ENCODE data around the gene SPNS3.

SPNS3 gene, protein sequence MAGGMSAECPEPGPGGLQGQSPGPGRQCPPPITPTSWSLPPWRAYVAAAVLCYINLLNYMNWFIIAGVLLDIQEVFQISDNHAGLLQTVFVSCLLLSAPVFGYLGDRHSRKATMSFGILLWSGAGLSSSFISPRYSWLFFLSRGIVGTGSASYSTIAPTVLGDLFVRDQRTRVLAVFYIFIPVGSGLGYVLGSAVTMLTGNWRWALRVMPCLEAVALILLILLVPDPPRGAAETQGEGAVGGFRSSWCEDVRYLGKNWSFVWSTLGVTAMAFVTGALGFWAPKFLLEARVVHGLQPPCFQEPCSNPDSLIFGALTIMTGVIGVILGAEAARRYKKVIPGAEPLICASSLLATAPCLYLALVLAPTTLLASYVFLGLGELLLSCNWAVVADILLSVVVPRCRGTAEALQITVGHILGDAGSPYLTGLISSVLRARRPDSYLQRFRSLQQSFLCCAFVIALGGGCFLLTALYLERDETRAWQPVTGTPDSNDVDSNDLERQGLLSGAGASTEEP

DNA sequence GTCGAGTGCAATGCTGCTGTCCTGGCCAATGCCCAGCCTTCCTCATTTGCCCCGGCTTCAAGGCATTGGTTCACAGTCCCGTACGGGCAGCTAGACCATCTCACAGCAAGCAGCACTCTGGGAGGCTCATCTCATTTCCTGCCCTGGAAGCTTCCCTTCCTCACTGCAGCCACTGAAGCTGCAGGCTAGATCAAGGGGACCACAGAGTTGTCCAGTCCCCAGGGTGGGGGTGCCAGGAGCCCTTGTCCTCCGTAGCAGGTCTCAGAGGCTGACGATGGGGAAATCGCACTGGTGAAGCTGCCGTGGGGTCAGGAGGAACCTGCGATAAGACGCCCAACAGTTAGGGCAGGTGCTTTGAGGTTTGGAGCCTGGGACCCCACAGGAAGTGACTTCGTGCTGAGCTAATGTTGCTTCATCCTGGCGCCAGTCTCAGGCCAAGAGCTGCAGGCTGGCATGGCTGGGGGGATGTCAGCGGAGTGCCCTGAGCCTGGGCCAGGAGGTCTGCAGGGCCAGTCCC lies at the start of gene SPNS3:
Gene SPNS3 (plus strand): TSS at position 426 of the 517 bp plus-strand sequence. CDS start 28 bp downstream, at position 454.
- DNase-seq, result peak in 4 of 56 donors; percentile 1 to 25 (median 5)

DNA sequence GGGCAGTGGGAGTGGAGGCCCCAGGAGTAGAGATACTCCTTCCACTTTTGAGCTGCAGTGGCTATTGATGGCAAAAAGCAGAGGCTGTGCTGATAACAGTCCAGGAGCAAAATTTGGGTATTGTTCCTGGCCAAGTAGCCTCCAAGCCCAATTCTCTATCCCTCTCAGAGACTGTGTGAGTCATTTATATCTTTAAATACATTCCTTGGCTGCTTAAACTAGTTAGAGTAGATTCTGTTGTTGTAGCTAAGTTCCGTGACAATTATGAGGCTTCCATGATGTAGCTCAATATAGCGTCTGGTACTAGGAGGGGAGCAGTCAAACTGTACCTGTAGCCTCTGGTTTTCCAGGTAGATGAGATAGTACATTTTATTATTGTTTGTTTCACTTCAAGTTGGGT lies 47.3 kb upstream of the SPNS3 start:
- no peak for DNase-seq

DNA sequence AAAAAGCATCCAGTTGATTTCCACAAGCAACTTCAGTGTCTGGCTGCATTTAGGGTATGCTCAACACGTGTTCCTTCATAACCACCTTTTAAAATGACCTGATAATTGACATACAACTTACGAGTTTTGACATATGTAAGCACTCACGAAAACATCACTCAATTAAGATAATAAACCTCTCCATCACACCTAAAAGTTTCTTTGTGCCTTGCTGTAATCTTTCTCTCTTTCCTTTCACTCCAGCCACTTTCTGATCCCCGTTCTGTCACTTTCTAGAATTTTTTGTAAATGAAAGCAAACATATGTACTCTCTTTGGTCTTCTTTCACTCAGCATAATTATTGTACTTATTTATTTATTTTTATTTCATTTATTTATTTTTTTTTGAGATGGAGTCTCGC lies 46.6 kb upstream of the SPNS3 start:
- DNase-seq, result no peak

DNA sequence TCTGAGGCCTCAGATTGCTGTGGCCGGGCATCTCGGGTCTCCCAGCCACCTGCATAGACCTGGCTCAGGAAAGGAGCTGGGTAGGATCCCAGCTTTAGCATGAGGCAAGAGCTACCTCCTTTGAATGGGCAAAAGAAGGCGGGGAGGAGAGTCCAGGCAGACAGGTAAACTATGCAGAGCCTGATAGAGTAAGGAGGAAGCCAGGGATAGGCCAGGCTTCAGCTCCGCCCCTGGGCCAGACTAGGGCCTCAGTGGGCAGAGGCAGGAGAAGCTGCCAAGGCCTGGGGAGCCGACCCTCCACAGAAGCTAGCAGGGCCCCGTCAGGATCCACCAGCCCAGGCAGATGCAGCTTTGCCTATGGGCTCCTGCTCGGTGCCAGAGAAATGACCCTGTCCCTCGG lies 44.7 kb upstream of the SPNS3 start:
- DNase-seq, result no peak

DNA sequence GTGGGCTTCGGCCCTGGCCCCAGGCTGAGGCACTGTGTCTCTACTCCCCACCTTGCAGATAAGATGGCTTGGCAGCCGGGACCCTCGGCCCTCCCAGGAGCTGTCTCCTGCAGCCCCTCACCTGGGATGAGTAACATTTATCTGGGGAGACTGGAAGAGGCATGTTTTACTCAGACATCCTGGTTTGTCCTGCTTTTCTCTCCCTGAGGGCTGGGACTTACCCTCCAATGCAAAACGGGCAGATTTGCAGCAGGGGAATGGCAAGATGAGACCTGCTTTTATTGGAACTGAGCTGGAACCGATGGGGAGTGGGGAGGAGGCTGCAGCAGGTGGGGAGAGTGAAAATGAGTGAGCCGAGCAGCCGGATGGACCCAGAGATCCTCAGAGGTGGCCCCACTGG lies 39.9 kb upstream of the SPNS3 start:
- no peak for DNase-seq

DNA sequence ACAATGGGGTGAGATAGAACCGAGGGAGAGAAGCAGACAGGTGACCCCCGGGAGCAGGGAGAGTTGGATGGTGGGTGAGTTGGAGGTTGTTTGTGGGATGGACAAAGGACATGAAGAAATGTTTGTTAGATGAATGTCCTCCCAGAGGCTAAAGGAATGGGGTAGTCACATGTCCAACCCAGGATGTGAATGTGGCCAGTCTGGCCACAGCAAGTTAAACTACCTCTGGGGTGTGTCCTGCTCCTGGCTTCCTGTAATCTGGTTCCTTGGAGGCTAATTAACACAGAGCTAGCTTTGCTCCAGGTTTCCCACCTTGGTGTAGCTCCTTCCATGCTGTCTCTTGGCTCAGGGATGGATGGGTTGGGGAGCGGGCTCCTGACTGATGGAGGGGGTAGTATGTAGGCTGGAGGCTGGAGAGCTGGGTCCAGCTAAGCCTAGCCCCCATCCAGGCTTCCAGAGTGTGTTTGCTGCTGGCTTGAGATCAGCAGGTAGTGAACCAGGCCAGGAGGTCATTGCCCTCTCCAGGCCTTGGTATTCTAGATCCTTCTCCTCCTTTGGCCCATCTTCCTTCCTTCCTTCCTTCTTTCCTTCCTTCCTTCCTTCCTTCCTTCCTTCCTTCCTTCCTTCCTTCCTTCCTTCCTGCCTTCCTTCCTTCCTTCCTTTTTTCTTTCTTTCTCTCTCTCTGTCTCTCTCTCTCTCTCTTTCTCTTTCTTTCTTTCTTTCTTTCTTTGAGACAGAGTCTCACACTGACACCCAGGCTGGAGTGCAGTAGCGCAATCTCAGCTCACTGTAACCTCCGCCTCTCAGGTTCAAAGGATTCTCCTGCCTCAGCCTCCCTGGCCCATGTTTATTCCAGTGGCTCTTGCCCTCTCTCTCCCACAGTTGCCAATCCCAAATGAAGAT lies 39.3 kb upstream of the SPNS3 start:
- DNase-seq, result no peak

DNA sequence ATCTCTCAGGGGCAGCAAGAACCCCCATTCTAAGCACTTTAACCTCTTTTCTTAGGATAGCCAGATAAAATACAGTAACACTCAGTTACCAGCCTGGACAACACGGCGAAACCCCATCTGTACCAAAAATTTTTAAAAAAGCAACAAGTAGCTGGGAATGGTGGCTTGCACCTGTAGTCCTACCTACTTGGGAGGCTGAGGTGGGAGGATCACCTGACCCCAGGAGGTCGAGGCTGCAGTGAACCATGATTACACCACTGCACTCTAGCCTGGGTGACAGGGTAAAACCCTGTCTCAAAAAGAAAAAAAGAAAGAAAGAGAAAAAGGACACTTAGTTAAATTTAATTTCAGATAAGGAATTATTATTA lies 38.6 kb upstream of the SPNS3 start:
- no peak for DNase-seq

DNA sequence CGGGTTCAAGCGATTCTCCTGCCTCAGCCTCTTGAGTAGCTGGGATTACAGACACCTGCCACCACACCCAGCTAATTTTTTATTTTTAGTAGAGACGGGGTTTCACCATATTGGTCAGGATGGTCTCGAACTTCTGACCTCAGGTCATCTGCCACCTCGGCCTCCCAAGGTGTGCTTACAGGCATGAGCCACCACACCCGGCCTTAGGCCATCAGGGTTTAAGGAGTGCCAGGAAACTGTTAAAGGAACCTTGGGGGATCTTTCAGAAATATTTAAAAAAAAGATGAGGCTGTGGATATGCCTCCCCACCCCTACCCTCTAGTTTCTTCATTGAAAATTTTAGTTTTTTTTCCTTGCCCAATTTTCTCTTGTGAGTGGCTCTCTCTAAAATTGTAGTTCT lies 35.9 kb upstream of the SPNS3 start:
- DNase-seq, result no peak

DNA sequence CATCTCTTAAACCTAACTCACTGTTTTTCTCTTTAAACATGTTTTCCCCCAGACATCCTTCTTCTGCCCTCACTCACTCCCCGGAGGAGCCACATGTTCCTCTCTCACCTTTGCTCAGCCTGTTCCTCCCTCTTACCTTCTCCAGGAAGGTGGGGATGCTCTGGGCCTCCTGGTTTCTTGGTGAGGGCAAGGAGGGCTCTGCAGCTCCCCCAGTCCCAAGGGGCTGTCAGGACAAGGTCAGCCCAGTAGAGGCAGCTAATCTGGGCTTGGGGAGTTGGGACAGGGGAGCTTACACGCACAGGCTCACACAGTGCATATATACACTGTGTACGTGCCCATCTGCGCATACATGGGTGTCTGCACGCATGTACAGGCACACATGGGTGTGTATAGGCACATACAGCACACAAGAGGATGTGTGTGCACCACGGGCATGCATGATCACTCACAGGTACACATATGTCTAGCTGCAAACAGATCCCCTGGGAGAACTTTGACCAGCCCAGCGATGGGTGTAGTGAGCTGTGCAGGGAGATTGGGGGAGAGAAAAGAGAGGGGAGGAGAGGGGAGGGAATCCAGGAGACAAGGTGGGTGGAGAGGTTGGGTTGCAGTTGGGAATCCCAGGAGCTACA lies 28.6 kb upstream of the SPNS3 start:
- DNase-seq, result no peak

DNA sequence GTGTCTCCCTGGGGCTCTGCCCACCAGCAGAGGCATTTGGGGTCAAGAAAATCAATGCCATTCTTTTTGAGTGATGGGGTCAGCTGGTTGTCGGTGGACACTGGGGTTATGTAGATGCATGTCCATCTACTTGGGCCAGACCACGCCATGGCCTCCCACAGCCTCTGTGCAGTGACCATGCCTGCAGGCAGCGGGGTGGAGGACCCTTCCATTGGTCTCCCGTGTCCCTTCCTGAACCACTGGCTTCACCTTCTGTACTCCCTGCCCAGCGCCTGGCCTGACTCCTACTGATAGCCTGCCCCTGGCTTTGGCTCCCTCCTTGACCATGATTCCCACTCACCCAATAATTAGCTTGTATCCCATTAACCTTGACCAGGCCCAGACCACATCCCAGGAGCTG lies 28.0 kb upstream of the SPNS3 start:
- DNase-seq, result no peak

DNA sequence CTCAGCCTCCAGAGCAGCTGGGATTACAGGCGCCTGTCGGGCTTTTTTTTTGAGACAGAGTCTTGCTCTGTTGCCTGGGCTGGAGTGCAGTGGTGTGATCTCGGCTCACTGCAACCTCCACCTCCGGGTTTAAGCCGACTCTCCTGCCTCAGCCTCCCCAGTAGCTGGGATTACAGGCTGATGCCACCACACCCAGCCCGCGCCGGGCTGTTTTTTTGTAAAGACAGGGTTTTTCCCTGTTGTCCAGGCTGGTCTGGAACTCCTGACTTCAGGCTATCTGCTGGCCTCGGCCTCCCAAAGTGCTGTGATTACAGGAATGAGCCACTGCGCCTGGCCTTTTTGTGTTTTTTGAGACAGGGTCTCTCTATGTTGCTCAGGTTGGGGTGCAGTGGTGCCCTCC lies 27.4 kb upstream of the SPNS3 start:
- no peak for DNase-seq

DNA sequence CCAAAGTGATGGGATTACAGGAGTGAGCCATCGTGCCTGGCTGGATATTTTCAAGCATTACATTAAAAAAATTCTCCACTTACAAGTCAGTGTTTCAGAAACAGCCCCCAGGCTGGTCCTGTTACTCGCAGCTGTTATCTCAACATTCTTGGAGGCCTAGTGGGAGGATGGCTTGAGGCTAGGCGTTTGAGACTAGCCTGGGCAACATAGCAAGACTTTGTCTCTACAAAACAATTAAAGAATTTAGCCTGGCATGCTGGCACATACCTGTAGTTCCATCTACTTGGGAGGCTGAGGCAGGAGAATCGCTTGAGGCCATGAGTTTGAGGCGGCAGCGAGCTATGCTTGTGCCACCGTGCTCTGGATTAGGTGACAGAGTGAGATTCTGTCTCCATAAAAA lies 26.5 kb upstream of the SPNS3 start:
- no peak for DNase-seq

DNA sequence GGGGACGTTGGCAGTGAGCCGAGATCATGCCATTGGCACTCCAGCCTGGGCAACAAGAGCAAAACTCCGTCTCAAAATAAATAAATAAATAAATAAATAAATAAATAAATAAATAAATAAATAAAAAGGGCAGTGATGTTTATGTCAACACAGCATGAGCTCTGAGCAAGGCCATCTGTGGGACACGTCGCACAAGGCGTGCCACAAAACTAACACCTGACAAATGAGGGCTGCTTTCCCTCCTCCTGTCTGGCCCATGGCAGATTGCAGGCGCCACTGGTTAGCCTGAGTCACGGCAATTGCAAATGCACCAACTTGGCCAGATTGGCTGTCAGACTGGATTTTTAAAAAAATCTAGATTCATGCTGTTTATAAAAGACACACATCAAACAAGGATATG lies 25.9 kb upstream of the SPNS3 start:
- no peak for DNase-seq

DNA sequence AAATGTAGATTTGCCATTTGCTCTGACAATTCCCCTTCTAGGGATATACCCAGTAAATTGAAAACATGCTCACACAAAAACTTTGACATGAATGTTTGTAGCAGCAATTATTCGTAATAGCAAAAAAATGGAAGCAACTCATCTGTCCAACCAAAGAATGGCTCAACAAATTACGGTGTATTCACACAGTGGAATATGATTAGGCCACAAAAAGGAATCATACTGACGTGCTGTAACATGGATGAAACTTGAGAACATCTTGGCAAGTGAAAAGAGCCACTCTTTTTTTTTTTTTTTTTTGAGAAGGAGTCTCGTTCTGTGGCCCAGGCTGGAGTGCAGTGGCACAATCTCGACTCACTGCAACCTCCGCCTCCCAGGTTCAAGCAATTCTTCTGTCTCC lies 24.1 kb upstream of the SPNS3 start:
- DNase-seq, result no peak

DNA sequence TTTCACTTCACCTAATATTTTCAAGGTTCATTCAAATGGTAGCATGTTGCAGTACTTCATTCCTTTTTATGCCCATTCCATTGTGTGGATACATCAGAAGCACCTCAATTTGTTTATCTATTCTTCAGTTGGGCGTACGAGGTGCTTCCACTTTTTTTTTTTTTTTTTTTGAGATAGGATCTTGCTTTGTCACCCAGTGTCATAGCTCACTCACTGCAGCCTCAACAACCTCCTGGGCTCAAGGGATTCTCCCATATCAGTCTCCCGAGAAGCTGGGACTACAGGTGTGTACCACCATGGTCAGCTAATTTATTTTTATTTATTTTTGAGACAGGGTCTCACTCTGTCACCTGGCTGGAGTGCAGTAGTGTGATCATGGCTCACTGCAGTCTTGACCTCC lies 22.5 kb upstream of the SPNS3 start:
- no peak for DNase-seq

DNA sequence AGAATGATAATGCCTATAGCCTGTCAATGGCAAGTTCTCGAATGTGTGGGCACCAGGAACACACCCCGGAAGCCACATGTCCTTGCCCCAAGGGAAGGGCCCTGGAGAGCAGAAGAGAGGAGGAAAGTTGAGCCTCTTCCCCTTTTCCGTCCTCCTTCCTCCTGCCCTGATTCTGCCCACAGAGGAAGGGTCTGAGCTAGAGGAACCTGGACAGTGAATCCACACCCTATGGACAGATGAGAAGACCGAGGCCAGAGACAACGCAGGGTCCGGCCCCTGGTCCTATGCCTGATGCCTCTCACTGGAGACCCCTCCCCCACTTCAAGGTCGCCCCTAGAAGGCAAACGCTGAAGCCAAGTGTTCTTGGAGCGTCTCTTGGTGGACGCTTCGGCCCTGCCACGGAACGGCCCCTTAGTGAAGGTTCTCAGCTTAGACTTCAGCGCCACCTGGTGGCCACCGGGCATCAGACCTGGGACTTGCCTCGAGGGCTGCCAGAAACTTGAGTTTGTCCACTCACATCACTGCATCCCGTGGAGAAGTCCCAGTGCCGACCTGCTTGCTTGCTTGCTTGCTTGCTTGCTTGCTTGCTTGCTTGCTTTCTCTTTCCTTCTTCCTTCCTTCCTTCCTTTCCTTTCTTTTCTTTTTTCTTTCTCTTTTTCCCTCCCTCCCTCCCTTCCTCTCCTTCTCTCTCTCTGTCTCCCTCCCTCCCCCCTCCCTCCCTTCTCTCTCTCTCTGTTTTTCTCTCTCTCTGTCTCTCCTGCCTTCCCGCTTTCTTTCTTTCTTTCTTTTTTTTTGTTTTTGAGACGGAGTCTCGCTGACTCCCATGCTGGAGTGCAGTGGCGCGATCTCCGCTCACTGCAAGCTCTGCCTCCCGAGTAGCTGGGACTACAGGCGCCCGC lies 20.6 kb upstream of the SPNS3 start:
- peak in 54 of 56 donors; percentile 14 to 95 (median 74) for DNase-seq

DNA sequence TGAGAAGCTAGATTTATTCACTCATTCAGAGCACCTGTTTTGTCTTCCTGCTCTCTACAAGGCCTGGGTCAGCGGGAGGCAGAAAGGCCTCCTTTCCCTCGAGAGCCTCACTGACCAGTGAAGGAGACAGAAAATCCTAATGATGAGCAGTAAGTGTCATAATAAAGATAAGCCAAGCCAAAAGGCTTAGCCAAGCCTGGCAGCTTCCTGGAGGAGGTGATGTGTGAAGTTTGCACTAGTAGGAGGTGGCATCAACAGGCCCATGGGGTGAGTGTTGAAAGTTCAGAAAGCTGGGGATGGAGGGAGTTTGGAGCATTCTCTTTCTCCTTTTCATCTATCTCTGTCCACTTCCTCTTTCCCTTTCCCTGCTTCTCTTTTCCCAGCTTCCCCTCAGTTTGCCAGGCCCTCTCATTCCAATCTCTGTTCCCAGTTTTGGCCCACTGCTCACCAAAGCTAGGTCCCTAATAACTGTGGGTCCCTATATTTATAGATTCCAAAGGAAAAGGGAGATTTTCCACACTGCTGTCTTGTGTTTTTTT lies 16.5 kb upstream of the SPNS3 start:
- DNase-seq, result no peak

DNA sequence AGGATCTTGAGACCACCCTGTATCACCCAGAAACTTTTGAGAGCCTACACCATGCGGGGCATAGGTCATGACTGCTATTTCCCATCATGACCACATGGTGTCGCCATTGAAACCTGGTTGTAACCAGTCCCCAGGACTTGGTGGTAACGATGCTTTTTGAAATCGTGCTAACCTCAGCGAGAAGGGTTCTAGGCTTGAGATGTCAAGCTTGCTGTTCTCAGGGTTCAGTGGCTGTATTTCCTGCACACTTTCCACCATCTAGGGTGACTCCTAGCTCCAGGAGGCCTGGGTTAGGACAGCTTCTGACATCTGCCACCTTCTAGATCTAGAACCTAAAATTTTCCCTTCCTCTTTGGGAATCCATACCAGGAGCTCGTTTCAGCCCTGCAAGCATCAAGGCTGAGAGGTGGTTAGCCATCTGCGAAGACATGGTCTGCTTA lies 13.0 kb upstream of the SPNS3 start:
- peak in 42 of 56 donors; percentile 3 to 80 (median 36) for DNase-seq

DNA sequence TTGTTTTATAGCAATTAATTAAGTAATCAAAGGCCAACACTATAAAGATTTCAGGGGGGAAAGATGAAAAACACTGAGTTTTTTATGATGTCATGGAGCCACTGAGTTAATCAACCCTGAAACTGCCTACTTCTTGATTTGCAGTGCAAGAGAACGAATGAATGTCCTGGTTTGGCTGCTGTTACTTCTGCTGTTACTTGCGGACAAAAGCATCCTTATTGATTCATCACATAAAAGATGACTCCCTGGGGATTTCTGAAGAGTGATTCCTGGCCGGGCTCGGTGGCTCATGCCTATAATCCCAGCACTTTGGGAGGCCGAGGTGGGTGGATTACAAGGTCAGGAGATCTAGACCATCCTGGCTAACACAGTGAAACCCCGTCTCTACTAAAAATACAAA lies 10.9 kb upstream of the SPNS3 start:
- DNase-seq, result no peak

DNA sequence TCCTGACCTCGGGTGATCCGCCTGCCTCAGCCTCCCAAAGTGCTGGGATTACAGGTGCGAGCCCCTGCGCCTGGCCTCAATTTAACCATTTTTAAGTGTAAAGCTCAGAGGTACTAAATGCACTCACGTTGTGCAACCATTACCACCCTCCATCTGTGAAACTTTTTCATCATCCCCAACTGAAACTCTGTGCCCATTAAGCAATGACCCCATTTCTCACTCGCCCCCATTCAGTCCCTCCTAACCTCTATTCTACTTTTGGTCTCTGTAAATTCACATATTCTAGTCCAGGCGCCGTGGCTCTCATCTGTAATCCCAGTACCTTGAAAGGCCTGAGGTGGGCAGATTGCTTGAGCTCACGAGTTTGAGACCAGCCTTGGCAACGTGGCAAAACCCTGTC lies 8.3 kb upstream of the SPNS3 start:
- DNase-seq, result no peak

Data from nucleus accumbens (tissue), 56 donors.